Activated naive CD8-positive, alpha-beta T cell treated with anti-CD3 and anti-CD28 coated beads for 36 hours (primary cell): ENCODE data around the gene RNF121. TPM values are rescaled to one million over a fixed set of nuclear protein-coding genes. Genes with fewer than 3 reads are reported as not detected.

Experiments
- DNase-seq: peaks from one replicate; pipeline ENCODE4 v3.0.0; 2021
- H3K27ac Mint-ChIP-seq: one replicate; pipeline ENCODE4 v1.8.0; 2022; ENCODE audit warnings: mild to moderate bottlenecking, moderate library complexity, mixed read lengths
- H3K27me3 Mint-ChIP-seq: one replicate; pipeline ENCODE4 v1.8.0; 2022; ENCODE audit warnings: mild to moderate bottlenecking, mixed read lengths
- H3K36me3 Mint-ChIP-seq: one replicate; pipeline ENCODE4 v1.8.0; 2021; ENCODE audit warnings: mild to moderate bottlenecking, mixed read lengths
- H3K4me1 Mint-ChIP-seq: one replicate; pipeline ENCODE4 v1.8.0; 2021; ENCODE audit warnings: mixed read lengths
- H3K4me3 Mint-ChIP-seq: one replicate; pipeline ENCODE4 v1.8.0; 2022; ENCODE audit warnings: mild to moderate bottlenecking, moderate library complexity, mixed read lengths
- H3K9me3 Mint-ChIP-seq: one replicate; pipeline ENCODE4 v1.8.0; 2022; ENCODE audit warnings: mixed read lengths
- total RNA-seq, 2 experiments: library from RNA; stranded (reverse); gene quantifications; one replicate each; pipeline ENCODE4 v1.2.3, GENCODE V29; 2021

Gene RNF121
- total RNA-seq, 2 experiments from 2014 or later = 28.3 to 30.7 TPM

- Mint-ChIP-seq H3K4me3 (peak within 1 kb of the TSS; percentile 93), H3K4me1 (peaks cover 29% of the 10 kb centered on the region), H3K36me3 (peaks cover 34% of the 10 kb centered on the region), H3K27me3 (no peaks in the 10 kb centered on the region), H3K9me3 (no peaks in the 10 kb centered on the region), H3K27ac (peak within 1 kb of the TSS; percentile 99)
- DNase-seq = peak; percentile 75
Measured at GRCh38 chr11:71927820-71928736, 768 bp upstream of the RNF121 start, which contains the start of gene XNDC1N. Gene XNDC1N (minus strand): TSS chr11:71928594. CDS start chr11:71923353, 5,241 bp downstream.

GRCh38 chr11:71929491-71929890, 645 bp downstream of the RNF121 start:
- Mint-ChIP-seq H3K4me3 (peak overlapping the region; percentile 93), H3K36me3 (peaks cover 33% of the 10 kb centered on the region), H3K4me1 (peaks cover 38% of the 10 kb centered on the region), H3K27ac (peak overlapping the region; percentile 99), H3K9me3 (no peaks in the 10 kb centered on the region), H3K27me3 (no peaks in the 10 kb centered on the region)
- no peak for DNase-seq

GRCh38 chr11:71930556-71931244, 1.9 kb downstream of the RNF121 start:
- no peaks in the 10 kb centered on the region for H3K9me3 Mint-ChIP-seq

GRCh38 chr11:71931245-71931602, 2.4 kb downstream of the RNF121 start:
- H3K36me3 Mint-ChIP-seq = peaks cover 29% of the 10 kb centered on the region
- no peak overlapping the region for H3K4me3 Mint-ChIP-seq
- no peaks in the 10 kb centered on the region for H3K9me3 Mint-ChIP-seq
- no peaks in the 10 kb centered on the region for H3K27me3 Mint-ChIP-seq
- H3K4me1 Mint-ChIP-seq = peaks cover 44% of the 10 kb centered on the region
- no peak for DNase-seq
- H3K27ac Mint-ChIP-seq = peak overlapping the region; percentile 30

More at GRCh38 chr11:71930556-71931244, 1.9 kb downstream of the RNF121 start:
- Mint-ChIP-seq H3K27ac (peak overlapping the region; percentile 30), H3K27me3 (no peaks in the 10 kb centered on the region), H3K4me1 (peaks cover 44% of the 10 kb centered on the region), H3K36me3 (peaks cover 30% of the 10 kb centered on the region), H3K4me3 (peak overlapping the region; percentile 93)
- DNase-seq = no peak

GRCh38 chr11:71933141-71933933, 4.5 kb downstream of the RNF121 start:
- no peak overlapping the region for H3K27ac Mint-ChIP-seq
- no peak overlapping the region for H3K4me3 Mint-ChIP-seq

GRCh38 chr11:71934213-71934612, 5.4 kb downstream of the RNF121 start:
- H3K4me3 Mint-ChIP-seq = no peak overlapping the region

More at GRCh38 chr11:71933141-71933933, 4.5 kb downstream of the RNF121 start:
- H3K9me3 Mint-ChIP-seq = no peaks in the 10 kb centered on the region
- H3K4me1 Mint-ChIP-seq = peaks cover 45% of the 10 kb centered on the region
- DNase-seq = no peak
- no peaks in the 10 kb centered on the region for H3K27me3 Mint-ChIP-seq
- H3K36me3 Mint-ChIP-seq = peaks cover 20% of the 10 kb centered on the region

GRCh38 chr11:71935338-71935925, 6.6 kb downstream of the RNF121 start:
- no peak overlapping the region for H3K4me3 Mint-ChIP-seq
- peaks cover 38% of the 10 kb centered on the region for H3K4me1 Mint-ChIP-seq
- peaks cover 10% of the 10 kb centered on the region for H3K36me3 Mint-ChIP-seq
- no peaks in the 10 kb centered on the region for H3K27me3 Mint-ChIP-seq
- H3K9me3 Mint-ChIP-seq = no peaks in the 10 kb centered on the region
- DNase-seq = no peak
- H3K27ac Mint-ChIP-seq = no peak overlapping the region

More at GRCh38 chr11:71934213-71934612, 5.4 kb downstream of the RNF121 start:
- H3K36me3 Mint-ChIP-seq = peaks cover 18% of the 10 kb centered on the region
- no peak overlapping the region for H3K27ac Mint-ChIP-seq
- no peak for DNase-seq
- no peaks in the 10 kb centered on the region for H3K27me3 Mint-ChIP-seq
- H3K9me3 Mint-ChIP-seq = no peaks in the 10 kb centered on the region
- H3K4me1 Mint-ChIP-seq = peaks cover 45% of the 10 kb centered on the region

GRCh38 chr11:71936825-71937224, 8.0 kb downstream of the RNF121 start:
- H3K27me3 Mint-ChIP-seq = no peaks in the 10 kb centered on the region
- H3K36me3 Mint-ChIP-seq = peaks cover 6% of the 10 kb centered on the region
- no peak overlapping the region for H3K27ac Mint-ChIP-seq
- H3K4me1 Mint-ChIP-seq = peaks cover 24% of the 10 kb centered on the region
- H3K9me3 Mint-ChIP-seq = no peaks in the 10 kb centered on the region
- DNase-seq = no peak
- H3K4me3 Mint-ChIP-seq = no peak overlapping the region

- no peak overlapping the region for H3K27ac Mint-ChIP-seq
- DNase-seq = no peak
- peaks cover 6% of the 10 kb centered on the region for H3K36me3 Mint-ChIP-seq
- no peak overlapping the region for H3K4me3 Mint-ChIP-seq
- no peaks in the 10 kb centered on the region for H3K27me3 Mint-ChIP-seq
- H3K4me1 Mint-ChIP-seq = peaks cover 19% of the 10 kb centered on the region
- H3K9me3 Mint-ChIP-seq = no peaks in the 10 kb centered on the region
Measured at GRCh38 chr11:71937826-71938225, 9.0 kb downstream of the RNF121 start.

- Mint-ChIP-seq H3K36me3 (peaks cover 2% of the 10 kb centered on the region), H3K4me3 (no peak overlapping the region), H3K9me3 (no peaks in the 10 kb centered on the region), H3K27me3 (no peaks in the 10 kb centered on the region), H3K27ac (no peak overlapping the region), H3K4me1 (peaks cover 9% of the 10 kb centered on the region)
- DNase-seq = no peak
Measured at GRCh38 chr11:71940561-71941219, 11.8 kb downstream of the RNF121 start.

GRCh38 chr11:71946144-71946571, 17.3 kb downstream of the RNF121 start:
- H3K36me3 Mint-ChIP-seq = peaks cover 3% of the 10 kb centered on the region
- no peak overlapping the region for H3K27ac Mint-ChIP-seq
- no peaks in the 10 kb centered on the region for H3K9me3 Mint-ChIP-seq
- DNase-seq = no peak
- H3K4me3 Mint-ChIP-seq = no peak overlapping the region
- H3K27me3 Mint-ChIP-seq = no peaks in the 10 kb centered on the region
- peaks cover 20% of the 10 kb centered on the region for H3K4me1 Mint-ChIP-seq

GRCh38 chr11:71947498-71947897, 18.7 kb downstream of the RNF121 start:
- Mint-ChIP-seq H3K27me3 (no peaks in the 10 kb centered on the region), H3K36me3 (peaks cover 3% of the 10 kb centered on the region), H3K9me3 (no peaks in the 10 kb centered on the region), H3K4me1 (peaks cover 20% of the 10 kb centered on the region), H3K27ac (peak overlapping the region; percentile 73), H3K4me3 (no peak overlapping the region)
- DNase-seq = no peak

- DNase-seq = no peak
- Mint-ChIP-seq H3K4me1 (peaks cover 21% of the 10 kb centered on the region), H3K27ac (peak overlapping the region; percentile 10), H3K4me3 (no peak overlapping the region), H3K36me3 (peaks cover 3% of the 10 kb centered on the region), H3K27me3 (no peaks in the 10 kb centered on the region), H3K9me3 (no peaks in the 10 kb centered on the region)
Measured at GRCh38 chr11:71948314-71949027, 19.6 kb downstream of the RNF121 start.
